GM18873 (cell line): ENCODE data around the gene NXNL1.

Source experiments
- ATAC-seq: cut with Tn5 transposase; IDR thresholded peaks from one replicate; pipeline ENCODE4 v1.9.1; 2021; ENCODE audit warnings: mild to moderate bottlenecking, moderate library complexity, moderate number of reproducible peaks; ENCODE audit not compliant: unreplicated experiment, low FRiP score

The NXNL1 gene

DNA sequence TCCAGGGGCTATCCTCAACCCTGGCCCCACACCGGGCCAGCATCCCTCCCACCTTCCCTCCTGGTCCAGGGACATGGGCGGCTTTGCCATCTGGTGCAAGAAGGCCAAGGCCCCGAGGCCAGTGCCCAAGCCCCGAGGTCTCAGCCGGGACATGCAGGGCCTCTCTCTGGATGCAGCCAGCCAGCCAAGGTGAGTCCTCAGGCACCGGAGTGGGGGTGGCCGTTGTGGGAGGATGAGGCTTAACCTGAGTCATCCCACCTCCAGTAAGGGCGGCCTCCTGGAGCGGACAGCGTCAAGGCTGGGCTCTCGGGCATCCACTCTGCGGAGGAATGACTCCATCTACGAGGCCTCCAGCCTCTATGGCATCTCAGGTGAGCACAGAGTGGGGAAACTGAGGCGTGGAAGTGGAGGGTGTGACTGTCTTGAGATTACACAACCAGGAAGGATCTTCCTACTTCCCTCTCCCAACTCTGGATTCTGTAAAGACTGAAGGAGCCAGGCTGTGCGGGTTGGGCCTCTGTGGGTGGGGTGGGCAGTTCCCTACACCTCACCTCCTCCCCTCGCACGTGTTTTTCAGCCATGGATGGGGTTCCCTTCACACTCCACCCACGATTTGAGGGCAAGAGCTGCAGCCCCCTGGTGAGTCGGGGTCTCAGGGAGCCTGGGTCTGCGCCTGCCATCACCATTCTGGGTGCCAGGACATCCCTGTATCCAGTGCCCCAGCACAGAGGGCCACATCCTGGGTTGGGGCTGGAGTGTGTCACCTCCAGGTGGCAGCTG, 37.1 kb downstream of the NXNL1 start:
- no peak for ATAC-seq

GRCh38 chr19:17421942-17422341, 38.8 kb downstream of the NXNL1 start:
- ATAC-seq: no peak

DNA sequence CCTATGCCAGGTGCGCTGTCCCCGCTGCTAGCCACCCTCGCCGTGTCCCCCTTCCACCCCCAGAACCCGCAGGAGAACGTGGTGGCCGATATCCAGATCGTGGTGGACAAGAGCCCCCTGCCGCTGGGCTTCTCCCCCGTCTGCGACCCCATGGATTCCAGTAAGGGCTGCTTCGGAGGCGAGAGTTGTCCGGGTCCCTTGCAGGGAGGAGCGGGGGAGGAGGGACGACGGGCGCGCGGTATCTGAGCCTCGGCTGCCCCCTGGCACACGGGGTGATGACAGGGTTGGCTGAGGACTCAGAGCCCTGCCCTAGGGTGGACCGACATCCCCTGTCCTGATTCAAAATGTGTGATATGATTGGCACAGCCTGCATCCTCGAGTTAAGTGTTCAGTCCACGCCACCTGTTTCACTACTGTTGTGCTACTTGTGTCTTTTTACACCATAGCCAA, 40.2 kb downstream of the NXNL1 start:
- ATAC-seq: no peak

- peak; percentile 67 for ATAC-seq
Measured at GRCh38 chr19:17419621-17420474, 40.9 kb downstream of the NXNL1 start, which contains the start of gene MVB12A. Gene MVB12A (plus strand): TSS chr19:17420047. CDS start chr19:17420136, 89 bp downstream.

GRCh38 chr19:17419154-17419620, 41.5 kb downstream of the NXNL1 start:
- peak; percentile 14 for ATAC-seq

DNA sequence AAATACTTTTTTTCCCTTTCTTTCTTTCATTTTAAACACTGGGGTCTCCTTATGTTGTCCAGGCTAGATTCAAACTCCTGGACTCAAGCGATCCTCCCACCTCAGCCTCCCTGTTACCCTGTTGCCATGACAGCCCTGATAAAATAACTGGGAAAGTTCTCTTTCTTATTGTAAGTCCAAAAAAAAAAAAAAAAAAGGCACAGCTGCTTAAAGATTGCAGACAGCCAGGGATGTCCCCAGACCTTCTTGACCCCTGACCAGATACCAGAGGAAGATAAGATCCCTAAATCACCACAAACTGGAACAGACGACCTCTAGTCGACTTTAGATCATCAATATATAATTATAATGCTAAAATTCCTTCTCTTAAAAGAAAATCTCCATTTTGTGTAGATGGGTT, 42.0 kb downstream of the NXNL1 start:
- ATAC-seq: no peak

DNA sequence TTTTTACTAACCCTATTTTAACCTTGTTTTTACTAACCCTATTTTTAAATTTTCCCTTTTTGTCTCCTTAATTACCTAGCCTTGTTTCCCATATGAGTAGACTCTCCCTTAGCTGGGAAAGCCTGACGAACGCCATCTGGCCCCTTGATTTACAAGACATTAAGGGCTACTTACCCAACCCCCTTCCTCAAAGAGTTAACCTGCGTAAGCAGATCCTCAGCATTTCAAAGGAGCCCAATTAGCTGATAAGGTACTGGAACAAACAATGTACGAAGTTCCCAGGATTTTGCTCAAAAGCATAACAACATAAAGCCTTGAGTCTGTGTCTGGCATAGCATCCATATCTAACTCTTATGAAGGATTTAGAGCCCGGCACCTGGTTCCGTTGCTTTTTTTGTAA, 45.6 kb downstream of the NXNL1 start:
- ATAC-seq: no peak

- ATAC-seq: no peak
Measured at GRCh38 chr19:17414097-17414496, 46.6 kb downstream of the NXNL1 start.

GRCh38 chr19:17411801-17412200, 48.9 kb downstream of the NXNL1 start:
- no peak for ATAC-seq

GRCh38 chr19:17409990-17410389, 50.7 kb downstream of the NXNL1 start:
- no peak for ATAC-seq

GRCh38 chr19:17406887-17407196, 53.9 kb downstream of the NXNL1 start:
- no peak for ATAC-seq

GRCh38 chr19:17406046-17406886, 54.5 kb downstream of the NXNL1 start:
- ATAC-seq: peak; percentile 25
